NCI-H510A (cell line): ENCODE data around the gene ECHDC3.
"Not testable (repeated sequence)": the region's sequence is repeated elsewhere in the genome, so short reads cannot be mapped to it uniquely, and the experiment has no call there.

ENCODE experiments used
- DNase-seq: peaks from one replicate; lab custom pipeline; 2025; lab: John Stamatoyannopoulos, UW

The ECHDC3 gene

DNA sequence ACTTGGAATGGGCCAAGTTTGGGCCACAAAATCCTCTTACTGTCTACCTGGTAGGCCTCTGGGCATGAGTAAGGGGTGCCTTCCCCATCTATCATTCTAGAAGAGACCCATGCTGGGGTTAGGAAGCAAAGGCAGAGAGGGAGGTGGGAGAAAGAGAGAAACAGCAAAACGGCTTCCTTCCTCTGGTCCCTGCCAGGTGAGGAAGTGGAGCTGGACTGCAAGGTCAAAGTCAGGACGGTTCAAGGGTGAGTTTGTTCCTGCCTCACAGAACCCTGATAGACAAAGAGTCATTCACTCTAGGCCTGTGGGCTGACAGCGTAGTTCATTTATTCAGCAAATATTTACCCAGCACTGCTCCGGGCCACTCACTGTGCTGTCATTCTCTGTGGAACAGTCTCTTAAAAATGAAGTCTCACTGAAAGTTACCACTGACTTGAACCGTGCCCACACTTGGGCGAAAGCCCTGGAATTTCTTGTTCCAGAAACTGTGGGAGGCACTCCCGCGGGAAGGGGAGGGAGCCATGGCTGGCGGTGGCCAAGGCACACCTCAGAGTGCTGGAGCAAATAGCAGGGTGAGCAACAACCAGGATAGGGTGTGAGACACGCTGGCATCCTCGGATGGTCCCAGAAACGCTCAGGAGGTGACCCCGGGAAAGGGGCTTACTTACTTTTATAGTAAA, 26.2 kb upstream of the ECHDC3 start:
- DNase-seq = no peak

- no peak for DNase-seq
Measured at GRCh38 chr10:11716686-11717085, 25.5 kb upstream of the ECHDC3 start.

- no peak for DNase-seq
Measured at GRCh38 chr10:11719496-11720259, 22.5 kb upstream of the ECHDC3 start.

- DNase-seq = no peak
Measured at GRCh38 chr10:11720260-11720741, 21.9 kb upstream of the ECHDC3 start.

DNA sequence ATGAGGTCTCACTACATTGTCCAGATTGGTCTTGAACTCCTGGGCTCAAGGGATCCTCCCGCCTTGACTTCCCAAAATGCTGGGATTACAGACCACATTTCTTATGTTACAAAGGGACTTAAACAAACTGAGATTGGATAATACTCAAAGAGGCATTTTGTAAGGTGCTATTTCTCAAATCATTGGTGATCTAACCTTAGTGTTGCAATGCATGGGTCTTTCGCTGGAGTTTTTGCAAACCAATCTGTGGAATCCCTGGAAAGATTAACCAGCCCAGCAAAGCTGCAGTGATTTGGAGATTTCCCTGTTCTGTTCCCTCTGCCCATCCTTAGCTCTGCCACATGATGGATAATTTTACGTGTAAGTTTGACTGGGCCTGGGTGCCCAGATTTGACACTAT, 20.4 kb upstream of the ECHDC3 start:
- no peak for DNase-seq

- no peak for DNase-seq
Measured at GRCh38 chr10:11723359-11723758, 18.8 kb upstream of the ECHDC3 start.

DNA sequence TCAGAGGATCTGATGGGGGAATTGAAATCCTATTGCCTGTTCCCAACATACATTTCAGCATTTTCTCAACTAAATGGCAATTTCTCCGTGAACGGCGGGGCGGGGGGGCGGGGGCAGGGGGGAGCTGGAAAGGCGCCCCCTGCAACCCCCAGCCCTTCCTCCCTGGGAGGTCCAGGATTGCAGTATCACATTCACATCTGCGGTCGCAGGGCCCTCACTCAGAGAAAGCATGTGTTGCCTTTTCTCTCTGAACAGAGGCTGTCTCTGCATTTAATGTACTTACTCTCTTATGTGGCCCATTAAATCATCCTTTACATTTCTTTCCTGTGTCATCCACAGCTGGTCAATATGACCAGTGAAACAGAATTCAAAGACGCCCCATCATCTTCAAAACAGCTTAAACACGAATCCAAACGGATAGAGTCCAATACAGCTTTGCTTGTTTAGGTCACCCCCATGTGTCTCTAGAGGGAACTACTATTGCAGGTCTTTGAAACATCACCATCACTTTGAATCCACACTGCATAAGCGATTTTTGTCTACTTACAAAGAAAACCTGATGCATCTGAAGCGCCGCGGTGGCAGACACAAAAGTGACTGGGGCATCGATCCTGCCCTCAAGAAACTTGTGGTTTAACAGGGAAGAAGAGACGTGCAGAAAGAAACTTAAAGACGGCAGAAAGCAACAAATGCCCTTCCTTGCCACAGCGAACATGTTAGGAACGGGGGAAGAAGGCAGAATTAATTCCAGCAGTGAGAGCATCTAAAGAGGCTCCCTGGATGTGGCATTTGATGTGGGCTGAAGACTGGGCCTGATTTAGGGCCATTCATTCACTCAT, 17.0 kb upstream of the ECHDC3 start:
- DNase-seq = no peak

DNA sequence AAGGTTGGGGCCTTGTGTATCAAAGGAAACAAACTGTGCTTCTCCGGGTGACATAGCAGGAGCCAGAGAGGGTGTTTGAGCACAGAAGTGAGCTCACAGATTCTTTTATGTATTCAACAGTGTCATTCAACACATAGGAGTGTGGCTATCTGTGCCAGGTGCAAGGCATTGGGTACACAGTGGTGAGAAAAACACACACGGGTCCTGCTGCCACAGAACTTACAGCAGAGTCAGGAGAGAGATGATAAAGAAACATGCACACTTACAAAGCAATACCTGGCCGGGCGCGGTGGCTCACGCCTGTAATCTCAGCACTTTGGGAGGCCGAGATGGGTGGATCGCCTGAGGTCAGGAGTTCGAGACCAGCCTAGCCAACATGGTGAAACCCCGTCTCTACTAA, 16.3 kb upstream of the ECHDC3 start:
- DNase-seq = no peak

GRCh38 chr10:11727563-11727962, 14.6 kb upstream of the ECHDC3 start:
- DNase-seq = no peak

GRCh38 chr10:11728353-11728752, 13.8 kb upstream of the ECHDC3 start:
- DNase-seq = no peak

DNA sequence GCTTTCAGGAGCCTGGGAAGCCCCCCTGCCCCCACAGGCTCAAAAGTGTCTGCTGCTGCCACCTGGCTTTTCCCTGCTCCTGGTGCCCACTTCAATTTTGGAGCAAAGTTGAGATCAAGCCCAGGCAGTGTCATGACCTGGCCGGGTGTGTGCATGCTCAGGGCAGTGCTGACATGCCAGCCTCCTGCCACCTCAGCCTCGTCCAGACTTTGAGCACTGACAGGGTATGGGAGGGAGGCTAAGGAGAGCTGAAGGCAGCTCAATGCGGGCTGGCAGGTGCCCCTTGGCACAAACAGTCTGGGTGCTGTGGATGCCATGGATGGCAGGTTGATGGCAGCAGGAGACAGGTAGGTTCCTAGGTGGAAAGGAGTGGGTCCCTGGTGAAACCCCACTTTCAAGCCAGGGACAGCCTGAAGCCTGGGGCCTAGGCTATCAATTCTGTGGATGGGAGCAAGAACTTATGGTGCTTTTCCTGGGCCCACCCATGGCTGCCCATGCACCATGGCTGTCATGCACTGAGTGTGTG, 12.3 kb upstream of the ECHDC3 start:
- no peak for DNase-seq

DNA sequence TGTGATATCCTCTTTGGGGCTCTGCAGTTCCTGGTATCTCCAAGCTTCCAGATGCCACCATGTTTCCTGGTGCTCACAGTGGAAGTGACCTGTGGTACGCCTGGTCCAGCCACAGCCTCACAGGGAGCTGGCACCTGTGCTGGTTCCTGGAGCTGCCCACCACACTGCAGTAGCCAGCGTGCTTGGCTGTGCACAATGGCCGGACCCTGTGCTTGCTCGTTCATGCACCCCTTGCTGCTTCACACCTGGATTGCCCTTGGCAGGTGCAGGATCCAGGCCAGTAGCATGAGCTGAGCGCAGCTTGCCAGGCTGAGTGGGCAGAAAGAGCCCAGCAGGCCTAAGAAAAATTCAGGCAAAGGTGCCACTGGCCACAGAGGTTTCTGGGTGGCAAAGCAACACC, 11.4 kb upstream of the ECHDC3 start:
- no peak for DNase-seq

GRCh38 chr10:11736767-11737166, 5.4 kb upstream of the ECHDC3 start:
- not testable (repeated sequence) for DNase-seq

- not testable (repeated sequence) for DNase-seq
Measured at GRCh38 chr10:11737258-11738032, 4.7 kb upstream of the ECHDC3 start.

DNA sequence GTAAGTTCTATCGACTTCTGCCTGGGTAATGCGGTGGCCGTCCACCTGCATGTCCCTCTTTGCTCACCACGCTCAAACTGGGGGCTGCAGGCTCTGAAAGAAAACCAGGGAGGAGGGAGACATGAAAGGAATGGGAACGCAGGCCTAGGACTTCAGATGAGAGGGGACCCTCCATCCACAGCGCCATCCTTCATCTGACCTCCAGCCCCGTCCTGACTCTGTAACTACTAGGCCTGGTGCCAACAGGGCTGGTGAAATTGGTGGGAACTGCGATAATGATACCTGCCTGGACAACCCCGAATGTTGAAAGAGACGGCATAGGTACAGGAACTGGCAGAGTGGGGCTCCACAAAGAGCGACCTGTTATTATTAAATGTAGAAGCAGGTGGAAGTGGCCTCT, 1.3 kb upstream of the ECHDC3 start:
- DNase-seq = no peak

DNA sequence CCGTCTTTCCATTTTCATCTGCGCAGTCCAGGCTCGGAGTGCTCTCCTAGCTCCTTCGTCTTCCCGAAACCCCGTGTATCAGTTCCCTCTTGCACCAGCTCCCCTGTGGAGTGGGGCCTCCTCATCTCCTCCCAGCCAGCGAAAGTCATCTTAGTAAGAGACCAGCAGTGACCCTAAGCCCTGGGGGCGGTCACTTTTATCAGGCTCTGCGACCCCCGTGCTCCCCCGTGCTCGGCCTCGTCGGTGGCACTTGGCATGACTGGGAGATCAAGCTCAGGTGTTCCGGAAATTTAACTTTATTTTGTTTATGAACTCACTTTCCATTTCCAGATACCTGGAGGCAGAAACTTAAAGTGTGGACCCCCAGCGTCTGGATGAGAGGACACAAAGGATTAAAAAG, 574 bp upstream of the ECHDC3 start:
- no peak for DNase-seq

GRCh38 chr10:11742779-11743298, 657 bp downstream of the ECHDC3 start:
- no peak for DNase-seq

DNA sequence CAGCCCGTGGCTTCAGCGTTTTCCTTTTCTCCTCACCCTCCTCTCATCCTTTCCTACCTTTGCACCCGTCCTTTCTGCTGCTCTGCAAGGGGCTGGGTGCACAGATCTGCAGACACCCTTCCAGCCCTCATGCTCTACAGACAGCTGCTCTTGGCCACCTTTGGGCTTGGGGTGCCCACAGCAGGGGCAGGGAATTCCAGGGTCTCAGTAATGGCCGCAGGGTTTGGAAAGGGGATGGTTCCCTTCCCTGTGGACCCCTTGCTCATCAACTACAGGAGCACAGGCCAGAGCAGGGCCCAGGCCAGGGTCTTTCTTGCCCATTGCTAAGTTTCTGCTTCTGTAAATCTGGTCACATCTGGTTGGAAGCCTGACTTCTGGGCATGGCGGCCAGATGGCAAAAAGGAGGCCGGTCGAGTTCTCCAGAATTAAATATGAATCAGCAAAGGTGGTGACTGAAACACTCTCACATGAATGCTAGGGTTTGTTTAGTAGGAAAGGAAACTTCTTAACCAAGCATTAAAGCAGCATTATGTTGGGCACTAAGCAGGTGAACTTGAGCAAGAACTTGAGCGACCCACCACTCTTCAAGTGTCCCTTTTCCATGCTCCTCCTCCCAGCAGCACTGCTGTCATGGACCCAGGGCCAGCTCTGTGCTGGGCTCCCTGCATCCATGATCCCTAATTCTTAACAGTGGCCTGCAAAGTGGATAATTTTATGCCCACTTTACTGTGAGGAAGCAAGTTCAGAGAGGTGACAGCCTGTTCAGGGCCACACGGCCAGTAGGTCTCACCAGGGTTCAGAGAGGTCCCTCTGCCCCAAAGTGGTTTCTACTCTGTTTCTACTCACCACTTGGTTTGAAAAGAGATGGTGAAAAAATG, 1.5 kb downstream of the ECHDC3 start:
- no peak for DNase-seq

DNA sequence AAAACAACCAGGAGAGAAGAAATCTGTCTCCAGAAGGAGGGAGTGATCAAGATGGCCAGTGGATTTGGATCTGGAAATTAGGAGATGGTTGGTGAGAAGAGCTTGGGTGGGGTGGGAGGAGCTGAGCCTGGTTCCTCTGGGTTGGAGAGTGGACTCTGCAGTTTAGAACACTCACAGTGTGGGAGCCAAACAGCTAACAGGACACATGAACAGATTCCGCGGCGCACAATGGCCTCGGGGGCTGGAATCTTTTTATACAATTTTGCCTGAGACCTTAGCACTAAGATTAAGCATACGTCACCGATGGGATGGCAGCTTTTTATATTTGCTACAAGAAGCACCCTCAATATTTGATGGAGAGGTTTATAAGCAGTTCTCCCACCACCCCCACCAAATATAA, 2.9 kb downstream of the ECHDC3 start:
- DNase-seq = no peak

- DNase-seq = no peak
Measured at GRCh38 chr10:11746883-11747539, 4.8 kb downstream of the ECHDC3 start.
